Kidney epithelial cell (primary cell): Measurements from ENCODE around the gene MGLL. TPM values are rescaled to one million over a fixed set of nuclear protein-coding genes. Genes with fewer than 3 reads are reported as not detected.
A peak's percentile ranks its signal among the peaks of the same experiment; 100 is the strongest.

Source experiments
- DNase-seq: peaks from one replicate; pipeline ENCODE4 v3.0.0-alpha.2; 2010; ENCODE audit warnings: low read depth
- H3K27me3 ChIP-seq: 2 replicates; pipeline ENCODE4 v1.6.0; 2011; ENCODE audit warnings: low read length; ENCODE audit not compliant: control insufficient read depth, insufficient read depth
- H3K36me3 ChIP-seq: 2 replicates; pipeline ENCODE4 v1.5.1; 2011; ENCODE audit warnings: low read length; ENCODE audit not compliant: control insufficient read depth, insufficient read depth
- H3K4me3 ChIP-seq: 2 replicates; pipeline ENCODE4 v1.5.1; 2011; ENCODE audit warnings: low read depth, mild to moderate bottlenecking, control low read depth, low read length
- total RNA-seq: library from RNA; depleted of rRNA; stranded (reverse); fragments of >200 nt; gene quantifications from 2 replicates; pipeline ENCODE4 v1.2.3, GENCODE V29; 2015
- TF ChIP-seq, protein P1 (sequence below): IDR thresholded peaks from 2 replicates; pipeline ENCODE4 v1.5.1; 2011; ENCODE audit warnings: mild to moderate bottlenecking, moderate library complexity, low read length, control low read depth, inconsistent platforms; ENCODE audit not compliant: insufficient read depth, poor library complexity, severe bottlenecking

Gene MGLL
- total RNA-seq, 1 donor from 2014 or later, result 71.8 TPM

DNA sequence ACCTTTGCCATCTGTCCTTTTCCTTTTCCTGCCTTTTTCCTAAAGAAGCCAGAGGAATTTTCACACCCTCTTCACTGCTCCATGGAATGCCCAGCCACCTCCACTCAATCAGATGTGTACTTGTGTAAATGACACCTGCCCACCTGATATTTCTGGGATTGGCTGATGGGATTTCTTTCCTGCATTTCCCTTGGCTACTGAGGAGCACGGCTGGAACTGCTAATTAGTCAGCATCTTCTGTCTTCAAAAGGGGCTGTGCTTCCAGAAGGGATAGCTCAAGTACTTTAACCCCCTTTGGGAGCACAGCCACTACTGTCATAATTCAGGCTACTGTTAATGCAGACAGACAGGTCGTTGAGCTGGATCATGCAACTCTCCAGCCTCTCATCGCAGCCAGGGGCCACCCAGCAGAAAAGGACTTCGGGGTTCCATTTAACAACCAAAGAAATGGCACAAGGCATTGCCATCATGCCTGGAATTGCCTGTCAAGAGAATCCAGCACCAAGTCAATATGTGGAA lies 38.6 kb downstream of the MGLL start:
- Histone ChIP-seq H3K27me3 (no peaks in the 10 kb centered on the region), H3K4me3 (no peak overlapping the region), H3K36me3 (no peaks in the 10 kb centered on the region)
- TF ChIP-seq, protein P1, sequence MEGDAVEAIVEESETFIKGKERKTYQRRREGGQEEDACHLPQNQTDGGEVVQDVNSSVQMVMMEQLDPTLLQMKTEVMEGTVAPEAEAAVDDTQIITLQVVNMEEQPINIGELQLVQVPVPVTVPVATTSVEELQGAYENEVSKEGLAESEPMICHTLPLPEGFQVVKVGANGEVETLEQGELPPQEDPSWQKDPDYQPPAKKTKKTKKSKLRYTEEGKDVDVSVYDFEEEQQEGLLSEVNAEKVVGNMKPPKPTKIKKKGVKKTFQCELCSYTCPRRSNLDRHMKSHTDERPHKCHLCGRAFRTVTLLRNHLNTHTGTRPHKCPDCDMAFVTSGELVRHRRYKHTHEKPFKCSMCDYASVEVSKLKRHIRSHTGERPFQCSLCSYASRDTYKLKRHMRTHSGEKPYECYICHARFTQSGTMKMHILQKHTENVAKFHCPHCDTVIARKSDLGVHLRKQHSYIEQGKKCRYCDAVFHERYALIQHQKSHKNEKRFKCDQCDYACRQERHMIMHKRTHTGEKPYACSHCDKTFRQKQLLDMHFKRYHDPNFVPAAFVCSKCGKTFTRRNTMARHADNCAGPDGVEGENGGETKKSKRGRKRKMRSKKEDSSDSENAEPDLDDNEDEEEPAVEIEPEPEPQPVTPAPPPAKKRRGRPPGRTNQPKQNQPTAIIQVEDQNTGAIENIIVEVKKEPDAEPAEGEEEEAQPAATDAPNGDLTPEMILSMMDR, result no peak
- DNase-seq, result no peak

DNA sequence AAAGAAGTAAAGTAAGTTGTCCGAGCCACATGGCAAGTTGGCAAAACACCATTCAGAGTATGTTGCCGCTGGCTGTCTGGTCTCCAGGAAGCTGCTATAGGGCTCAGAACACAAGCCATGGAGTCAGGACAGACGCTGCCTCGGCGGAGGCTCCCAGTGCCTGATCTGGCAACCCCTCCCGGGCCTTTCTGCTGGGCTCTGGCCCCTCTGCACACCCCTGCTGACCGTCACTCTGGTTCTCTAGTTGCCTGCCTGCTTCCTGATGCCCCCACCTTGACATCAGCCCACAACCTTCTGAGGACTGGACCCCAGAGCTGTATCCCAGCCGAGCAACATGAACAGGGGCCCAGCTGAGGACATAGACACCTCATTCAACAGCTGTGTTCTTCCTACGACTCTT lies 39.1 kb downstream of the MGLL start:
- TF ChIP-seq, protein P1, result no peak
- H3K27me3 ChIP-seq, result no peaks in the 10 kb centered on the region

DNA sequence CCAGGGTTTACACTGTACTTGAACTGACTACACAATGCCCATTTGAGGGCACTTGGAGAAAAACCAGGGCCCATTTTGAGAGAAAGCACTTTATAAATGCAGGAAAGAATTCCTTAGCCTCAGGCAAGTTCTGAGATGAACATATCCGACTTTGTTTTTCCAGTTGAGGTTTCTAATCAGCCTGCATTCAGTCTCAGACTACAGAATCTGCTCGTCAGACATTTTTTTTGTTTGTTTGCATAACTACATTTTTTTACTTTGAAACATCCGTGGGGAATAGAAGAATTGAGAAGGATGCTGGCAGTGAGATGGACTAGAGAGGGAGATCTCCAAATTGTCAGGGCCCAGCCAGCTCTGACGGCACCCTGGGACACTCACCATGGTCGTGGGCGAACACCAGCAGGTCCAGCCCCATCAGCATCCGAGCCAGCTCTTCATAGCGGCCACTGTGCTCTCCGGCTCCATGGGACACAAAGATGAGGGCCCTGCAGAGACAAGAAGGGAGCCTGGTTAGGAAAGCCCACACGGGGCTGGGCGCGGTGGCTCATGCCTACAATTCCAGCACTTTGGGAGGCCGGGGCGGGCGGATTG lies 40.8 kb downstream of the MGLL start:
- Histone ChIP-seq H3K27me3 (no peaks in the 10 kb centered on the region), H3K36me3 (no peaks in the 10 kb centered on the region), H3K4me3 (no peak overlapping the region)
- TF ChIP-seq, protein P1, result no peak
- no peak for DNase-seq

More for the DNA sequence above, 39.1 kb downstream of the MGLL start:
- no peaks in the 10 kb centered on the region for H3K36me3 ChIP-seq
- H3K4me3 ChIP-seq, result no peak overlapping the region
- DNase-seq, result no peak

DNA sequence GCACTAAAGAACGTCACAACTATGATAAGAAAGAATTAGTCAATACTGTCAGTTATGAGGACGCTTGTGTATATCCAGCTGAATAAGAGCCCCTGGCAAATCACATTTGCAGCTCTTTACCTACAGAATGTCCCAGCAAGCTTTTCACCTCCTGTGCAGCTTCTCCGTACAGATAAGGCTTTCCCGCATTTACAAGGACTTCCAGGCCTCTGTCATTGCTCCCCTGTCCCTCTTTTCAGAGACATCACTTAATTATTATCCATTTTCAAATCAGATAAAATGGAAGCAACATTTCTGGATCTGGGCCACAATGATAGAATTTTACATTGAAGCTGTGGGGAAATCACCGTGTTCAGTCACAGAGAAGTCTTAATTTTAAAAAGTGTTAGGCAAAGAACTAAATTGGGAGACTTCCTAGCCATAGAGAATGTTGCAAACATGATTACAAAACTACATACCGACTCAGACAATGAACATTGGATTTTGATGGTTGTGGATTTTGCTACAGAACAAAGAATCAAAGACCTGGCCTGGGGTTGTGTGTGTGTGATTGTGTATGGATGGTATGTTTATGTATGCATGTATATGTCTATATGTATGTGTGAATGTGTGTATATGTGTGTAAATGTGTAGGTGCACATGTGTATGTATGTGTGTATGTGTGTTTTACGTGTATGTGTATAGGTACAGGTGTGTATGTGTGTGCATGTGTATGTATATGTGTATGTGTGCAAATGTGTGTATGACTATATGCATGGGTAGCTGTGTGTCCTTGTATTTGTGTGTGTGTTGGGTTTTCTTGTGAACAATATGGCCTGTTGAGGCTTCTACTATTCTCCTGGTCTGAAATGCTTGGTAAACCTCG lies 41.5 kb downstream of the MGLL start:
- Histone ChIP-seq H3K27me3 (no peaks in the 10 kb centered on the region), H3K36me3 (no peaks in the 10 kb centered on the region), H3K4me3 (no peak overlapping the region)
- no peak for DNase-seq
- TF ChIP-seq, protein P1, result no peak

DNA sequence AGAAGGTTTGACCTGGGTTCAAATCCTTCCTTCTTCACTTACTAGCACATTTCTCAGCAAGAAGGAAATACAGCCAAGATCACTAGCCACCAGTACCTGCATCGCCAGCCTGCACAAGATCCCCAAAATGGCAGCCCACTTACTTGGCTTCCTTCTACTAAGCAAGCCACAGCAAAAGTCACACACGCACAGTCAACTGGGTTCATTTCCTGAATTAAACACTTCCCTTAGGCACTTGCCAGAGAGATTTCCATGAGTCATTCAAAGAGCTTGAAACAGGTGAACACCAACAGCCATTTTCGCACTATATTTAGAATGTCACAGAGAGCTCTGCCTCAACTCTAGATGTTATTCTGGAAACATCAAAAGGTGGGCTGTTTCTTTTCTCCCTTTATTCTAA lies 42.6 kb downstream of the MGLL start:
- H3K4me3 ChIP-seq, result no peak overlapping the region
- no peaks in the 10 kb centered on the region for H3K27me3 ChIP-seq
- no peaks in the 10 kb centered on the region for H3K36me3 ChIP-seq
- TF ChIP-seq, protein P1, result no peak
- peak; percentile 48 for DNase-seq
